ENCODE results near the gene OSBPL9.

Gene OSBPL9

GRCh38 chr1:51752073-51752948, 135.4 kb downstream of the OSBPL9 start:
- peaks cover 20% of the 10 kb centered on the region for H3K36me3 Mint-ChIP-seq (ENCODE audit: low read depth)
- H3K4me1 Mint-ChIP-seq (ENCODE audit: low read depth), result peaks cover 6% of the 10 kb centered on the region
- no peak overlapping the region for H3K4me3 Mint-ChIP-seq
- no peak overlapping the region for H3K27ac Mint-ChIP-seq
- peaks cover 6% of the 10 kb centered on the region for H3K9me3 Mint-ChIP-seq
- H3K27me3 Mint-ChIP-seq (ENCODE audit: low read depth), result no peaks in the 10 kb centered on the region

- Mint-ChIP-seq H3K4me3 (no peak overlapping the region), H3K4me1 (ENCODE audit: low read depth) (peaks cover 6% of the 10 kb centered on the region), H3K27ac (no peak overlapping the region), H3K36me3 (ENCODE audit: low read depth) (peaks cover 20% of the 10 kb centered on the region), H3K9me3 (peaks cover 6% of the 10 kb centered on the region), H3K27me3 (ENCODE audit: low read depth) (no peaks in the 10 kb centered on the region)
Measured at GRCh38 chr1:51753969-51754368, 137.1 kb downstream of the OSBPL9 start.

GRCh38 chr1:51754666-51755065, 137.8 kb downstream of the OSBPL9 start:
- Mint-ChIP-seq H3K9me3 (peaks cover 6% of the 10 kb centered on the region), H3K4me1 (ENCODE audit: low read depth) (peaks cover 6% of the 10 kb centered on the region), H3K36me3 (ENCODE audit: low read depth) (peaks cover 21% of the 10 kb centered on the region), H3K27me3 (ENCODE audit: low read depth) (no peaks in the 10 kb centered on the region), H3K4me3 (no peak overlapping the region), H3K27ac (no peak overlapping the region)

GRCh38 chr1:51755437-51755836, 138.5 kb downstream of the OSBPL9 start:
- H3K4me1 Mint-ChIP-seq (ENCODE audit: low read depth), result peaks cover 6% of the 10 kb centered on the region
- no peak overlapping the region for H3K4me3 Mint-ChIP-seq
- H3K36me3 Mint-ChIP-seq (ENCODE audit: low read depth), result peaks cover 23% of the 10 kb centered on the region
- H3K9me3 Mint-ChIP-seq, result peaks cover 6% of the 10 kb centered on the region
- no peaks in the 10 kb centered on the region for H3K27me3 Mint-ChIP-seq (ENCODE audit: low read depth)
- no peak overlapping the region for H3K27ac Mint-ChIP-seq

GRCh38 chr1:51756290-51756689, 139.4 kb downstream of the OSBPL9 start:
- Mint-ChIP-seq H3K9me3 (peaks cover 6% of the 10 kb centered on the region), H3K27ac (no peak overlapping the region), H3K4me1 (ENCODE audit: low read depth) (peaks cover 9% of the 10 kb centered on the region), H3K27me3 (ENCODE audit: low read depth) (no peaks in the 10 kb centered on the region), H3K4me3 (no peak overlapping the region), H3K36me3 (ENCODE audit: low read depth) (peaks cover 21% of the 10 kb centered on the region)

- Mint-ChIP-seq H3K36me3 (ENCODE audit: low read depth) (peaks cover 19% of the 10 kb centered on the region), H3K27me3 (ENCODE audit: low read depth) (no peaks in the 10 kb centered on the region)
Measured at GRCh38 chr1:51758310-51758709, 141.4 kb downstream of the OSBPL9 start.

GRCh38 chr1:51760872-51761271, 144.0 kb downstream of the OSBPL9 start:
- Mint-ChIP-seq H3K4me1 (ENCODE audit: low read depth) (peaks cover 6% of the 10 kb centered on the region), H3K36me3 (ENCODE audit: low read depth) (peaks cover 16% of the 10 kb centered on the region), H3K4me3 (no peak overlapping the region), H3K9me3 (no peaks in the 10 kb centered on the region), H3K27ac (no peak overlapping the region), H3K27me3 (ENCODE audit: low read depth) (no peaks in the 10 kb centered on the region)

More at GRCh38 chr1:51758310-51758709, 141.4 kb downstream of the OSBPL9 start:
- Mint-ChIP-seq H3K4me1 (ENCODE audit: low read depth) (peaks cover 9% of the 10 kb centered on the region), H3K4me3 (no peak overlapping the region), H3K27ac (no peak overlapping the region), H3K9me3 (no peaks in the 10 kb centered on the region)

GRCh38 chr1:51761351-51761750, 144.5 kb downstream of the OSBPL9 start:
- no peak overlapping the region for H3K4me3 Mint-ChIP-seq
- no peaks in the 10 kb centered on the region for H3K9me3 Mint-ChIP-seq
- no peak overlapping the region for H3K27ac Mint-ChIP-seq
- H3K36me3 Mint-ChIP-seq (ENCODE audit: low read depth), result peaks cover 14% of the 10 kb centered on the region
- H3K4me1 Mint-ChIP-seq (ENCODE audit: low read depth), result peaks cover 5% of the 10 kb centered on the region
- no peaks in the 10 kb centered on the region for H3K27me3 Mint-ChIP-seq (ENCODE audit: low read depth)

GRCh38 chr1:51768971-51769588, 152.2 kb downstream of the OSBPL9 start:
- Mint-ChIP-seq H3K4me3 (no peak overlapping the region), H3K9me3 (no peaks in the 10 kb centered on the region), H3K27me3 (ENCODE audit: low read depth) (no peaks in the 10 kb centered on the region), H3K36me3 (ENCODE audit: low read depth) (peaks cover 23% of the 10 kb centered on the region), H3K27ac (no peak overlapping the region), H3K4me1 (ENCODE audit: low read depth) (peaks cover 4% of the 10 kb centered on the region)

- Mint-ChIP-seq H3K9me3 (no peaks in the 10 kb centered on the region), H3K27me3 (ENCODE audit: low read depth) (no peaks in the 10 kb centered on the region), H3K4me3 (no peak overlapping the region), H3K27ac (no peak overlapping the region), H3K36me3 (ENCODE audit: low read depth) (peaks cover 25% of the 10 kb centered on the region), H3K4me1 (ENCODE audit: low read depth) (peaks cover 7% of the 10 kb centered on the region)
Measured at GRCh38 chr1:51776408-51776807, 159.5 kb downstream of the OSBPL9 start.

GRCh38 chr1:51780927-51781326, 164.0 kb downstream of the OSBPL9 start:
- H3K4me1 Mint-ChIP-seq (ENCODE audit: low read depth), result peaks cover 6% of the 10 kb centered on the region
- H3K27me3 Mint-ChIP-seq (ENCODE audit: low read depth), result no peaks in the 10 kb centered on the region
- no peak overlapping the region for H3K27ac Mint-ChIP-seq
- H3K36me3 Mint-ChIP-seq (ENCODE audit: low read depth), result peaks cover 28% of the 10 kb centered on the region
- H3K4me3 Mint-ChIP-seq, result no peak overlapping the region
- no peaks in the 10 kb centered on the region for H3K9me3 Mint-ChIP-seq

GRCh38 chr1:51784997-51785421, 168.1 kb downstream of the OSBPL9 start:
- Mint-ChIP-seq H3K27me3 (ENCODE audit: low read depth) (no peaks in the 10 kb centered on the region), H3K36me3 (ENCODE audit: low read depth) (peaks cover 36% of the 10 kb centered on the region), H3K4me3 (no peak overlapping the region)

GRCh38 chr1:51788938-51789337, 172.0 kb downstream of the OSBPL9 start:
- H3K4me1 Mint-ChIP-seq (ENCODE audit: low read depth), result peaks cover 13% of the 10 kb centered on the region
- H3K36me3 Mint-ChIP-seq (ENCODE audit: low read depth), result peaks cover 60% of the 10 kb centered on the region
- H3K4me3 Mint-ChIP-seq, result no peak overlapping the region
- H3K9me3 Mint-ChIP-seq, result no peaks in the 10 kb centered on the region
- H3K27me3 Mint-ChIP-seq (ENCODE audit: low read depth), result no peaks in the 10 kb centered on the region
- no peak overlapping the region for H3K27ac Mint-ChIP-seq

More at GRCh38 chr1:51784997-51785421, 168.1 kb downstream of the OSBPL9 start:
- Mint-ChIP-seq H3K4me1 (ENCODE audit: low read depth) (no peaks in the 10 kb centered on the region), H3K27ac (no peak overlapping the region), H3K9me3 (no peaks in the 10 kb centered on the region)

- H3K36me3 Mint-ChIP-seq (ENCODE audit: low read depth), result peaks cover 61% of the 10 kb centered on the region
- H3K9me3 Mint-ChIP-seq, result no peaks in the 10 kb centered on the region
- no peak overlapping the region for H3K27ac Mint-ChIP-seq
- H3K27me3 Mint-ChIP-seq (ENCODE audit: low read depth), result no peaks in the 10 kb centered on the region
- H3K4me3 Mint-ChIP-seq, result no peak overlapping the region
- peaks cover 13% of the 10 kb centered on the region for H3K4me1 Mint-ChIP-seq (ENCODE audit: low read depth)
Measured at GRCh38 chr1:51789342-51789741, 172.4 kb downstream of the OSBPL9 start.

- Mint-ChIP-seq H3K36me3 (ENCODE audit: low read depth) (peaks cover 61% of the 10 kb centered on the region), H3K4me3 (no peak overlapping the region), H3K9me3 (no peaks in the 10 kb centered on the region), H3K27me3 (ENCODE audit: low read depth) (no peaks in the 10 kb centered on the region), H3K27ac (peak overlapping the region; percentile 41), H3K4me1 (ENCODE audit: low read depth) (peaks cover 13% of the 10 kb centered on the region)
Measured at GRCh38 chr1:51790385-51790784, 173.5 kb downstream of the OSBPL9 start.
